SK-N-SH treated with all-trans-retinoic acid at 6 μM for 48 hours (cell line): ENCODE results near the gene KLLN.

ENCODE experiments used
- CREB5 ChIP-seq: fragments of 250-450 bp; sonication (Bioruptor Pico); IDR thresholded peaks from 2 replicates; pipeline ENCODE4 v1.5.1; 2020; ENCODE audit warnings: low read depth, mild to moderate bottlenecking, moderate library complexity
- CSDC2 ChIP-seq: fragments of 250-450 bp; sonication (Bioruptor Pico); IDR thresholded peaks from 2 replicates; pipeline ENCODE4 v1.5.0; 2020; ENCODE audit warnings: mild to moderate bottlenecking, moderate library complexity
- ISL1 ChIP-seq: fragments of 250-450 bp; sonication (Bioruptor Pico); IDR thresholded peaks from 2 replicates; pipeline ENCODE4 v2.1.2; 2022; ENCODE audit warnings: mild to moderate bottlenecking, moderate library complexity
- OSR1 ChIP-seq: fragments of 250-450 bp; sonication (Bioruptor Pico); IDR thresholded peaks from 2 replicates; pipeline ENCODE4 v1.8.0; 2022; ENCODE audit warnings: moderate library complexity, mild to moderate bottlenecking, inconsistent platforms
- PATZ1 ChIP-seq: fragments of 250-450 bp; sonication (Bioruptor Pico); IDR thresholded peaks from 2 replicates; pipeline ENCODE4 v1.8.0; 2020; ENCODE audit warnings: mild to moderate bottlenecking, moderate library complexity, borderline replicate concordance
- PPARA ChIP-seq: fragments of 250-450 bp; sonication (Bioruptor Pico); IDR thresholded peaks from 2 replicates; pipeline ENCODE4 v1.5.0; 2020; ENCODE audit warnings: mild to moderate bottlenecking, borderline replicate concordance
- SNAI2 ChIP-seq: fragments of 250-450 bp; sonication (Bioruptor Pico); IDR thresholded peaks from 2 replicates; pipeline ENCODE4 v1.5.0; 2020; ENCODE audit warnings: mild to moderate bottlenecking, moderate library complexity
- TCF4 ChIP-seq: fragments of 250-450 bp; sonication (Bioruptor Pico); IDR thresholded peaks from 2 replicates; pipeline ENCODE4 v1.8.0; 2021; ENCODE audit warnings: mild to moderate bottlenecking, moderate library complexity, borderline replicate concordance
- TOX ChIP-seq: fragments of 250-450 bp; sonication (Bioruptor Pico); IDR thresholded peaks from 2 replicates; pipeline ENCODE4 v1.8.0; 2021; ENCODE audit warnings: mild to moderate bottlenecking, moderate library complexity, borderline replicate concordance
- ZC3H10 ChIP-seq: fragments of 250-450 bp; sonication (Bioruptor Pico); IDR thresholded peaks from 2 replicates; pipeline ENCODE4 v1.5.1; 2021; ENCODE audit warnings: mild to moderate bottlenecking, moderate library complexity
- ZFP3 ChIP-seq: fragments of 250-450 bp; sonication (Bioruptor Pico); IDR thresholded peaks from 2 replicates; pipeline ENCODE4 v1.5.0; 2020; ENCODE audit warnings: mild to moderate bottlenecking, moderate library complexity
- ZFP30 ChIP-seq: fragments of 450-650 bp; formaldehyde crosslinking; IDR thresholded peaks from 2 replicates; pipeline ENCODE4 v1.5.0; 2022; ENCODE audit warnings: mild to moderate bottlenecking, moderate library complexity
- ZNF565 ChIP-seq: fragments of 450-650 bp; formaldehyde crosslinking; conservative IDR thresholded peaks from 2 replicates; pipeline ENCODE4 v1.5.0; 2020; ENCODE audit warnings: low read depth, mild to moderate bottlenecking, moderate library complexity
- ZNF8 ChIP-seq: fragments of 450-650 bp; formaldehyde crosslinking; IDR thresholded peaks from 2 replicates; pipeline ENCODE4 v1.5.0; 2020; ENCODE audit warnings: mild to moderate bottlenecking, moderate library complexity

- TF ChIP-seq PATZ1 (CRISPR knock-in tag): no peak
- no peak for TF ChIP-seq CREB5
- TF ChIP-seq ZFP3 (CRISPR knock-in tag): no peak
- TF ChIP-seq TOX (CRISPR knock-in tag): no peak
- TF ChIP-seq CSDC2 (CRISPR knock-in tag): no peak
- TF ChIP-seq ZNF8 (CRISPR knock-in tag): no peak
- TF ChIP-seq ISL1 (CRISPR knock-in tag): no peak
- TF ChIP-seq ZNF565 (CRISPR knock-in tag): no peak
- TF ChIP-seq SNAI2: no peak
- TF ChIP-seq TCF4 (CRISPR knock-in tag): no peak
- no peak for TF ChIP-seq OSR1 (CRISPR knock-in tag)
- TF ChIP-seq PPARA (CRISPR knock-in tag): no peak
- no peak for TF ChIP-seq ZFP30
- TF ChIP-seq ZC3H10 (CRISPR knock-in tag): no peak
These were observed 32.1 kb upstream of the KLLN start for GRCh38 chr10:87895430-87895829.
